ENCODE data around the gene PCDHGB3.
"Not testable (repeated sequence)": the region's sequence is repeated elsewhere in the genome, so short reads cannot be mapped to it uniquely, and the experiment has no call there.

Gene PCDHGB3

GRCh38 chr5:141413540-141414069 lies 43.6 kb downstream of the PCDHGB3 start:
- peaks cover 7% of the 10 kb centered on the region; the same call in 1 of the 2 replicates for H3K9me3 ChIP-seq (ENCODE audit: control insufficient read depth, insufficient read depth, low read length)
- H3K36me3 ChIP-seq (ENCODE audit: control insufficient read depth, insufficient read depth, low read length) = no peaks in the 10 kb centered on the region
- peaks cover 16% of the 10 kb centered on the region for H3K27me3 ChIP-seq (ENCODE audit: control insufficient read depth, insufficient read depth, low read length)
- H3K4me1 ChIP-seq (ENCODE audit: control insufficient read depth, insufficient read depth, low read length) = peaks cover under 1% of the 10 kb centered on the region; the same call in 1 of the 2 replicates
- H3K4me3 ChIP-seq (ENCODE audit: low read depth, low read length) = peak overlapping the region; percentile 61
- H3K27ac ChIP-seq (ENCODE audit: low read depth, low read length) = no peak overlapping the region
- no peak overlapping the region for H3K9ac ChIP-seq (ENCODE audit: low read depth, low read length)

GRCh38 chr5:141414548-141415274 lies 44.7 kb downstream of the PCDHGB3 start:
- peaks cover 13% of the 10 kb centered on the region for H3K9me3 ChIP-seq (ENCODE audit: control insufficient read depth, insufficient read depth, low read length)
- not testable (repeated sequence) for H3K4me3 ChIP-seq (ENCODE audit: low read depth, low read length); H3K4me1 ChIP-seq (ENCODE audit: control insufficient read depth, insufficient read depth, low read length)

GRCh38 chr5:141415275-141415618 lies 45.2 kb downstream of the PCDHGB3 start:
- H3K27ac ChIP-seq (ENCODE audit: low read depth, low read length); H3K4me3 ChIP-seq (ENCODE audit: low read depth, low read length); H3K4me1 ChIP-seq (ENCODE audit: control insufficient read depth, insufficient read depth, low read length); H3K36me3 ChIP-seq (ENCODE audit: control insufficient read depth, insufficient read depth, low read length); H3K9ac ChIP-seq (ENCODE audit: low read depth, low read length): not testable (repeated sequence)
- Histone ChIP-seq H3K9me3 (ENCODE audit: control insufficient read depth, insufficient read depth, low read length) (peaks cover 14% of the 10 kb centered on the region), H3K27me3 (ENCODE audit: control insufficient read depth, insufficient read depth, low read length) (peaks cover 13% of the 10 kb centered on the region)

More at GRCh38 chr5:141414548-141415274, 44.7 kb downstream of the PCDHGB3 start:
- H3K9ac ChIP-seq (ENCODE audit: low read depth, low read length); H3K27ac ChIP-seq (ENCODE audit: low read depth, low read length); H3K36me3 ChIP-seq (ENCODE audit: control insufficient read depth, insufficient read depth, low read length): not testable (repeated sequence)
- H3K27me3 ChIP-seq (ENCODE audit: control insufficient read depth, insufficient read depth, low read length) = peaks cover 13% of the 10 kb centered on the region

- not testable (repeated sequence) for H3K36me3 ChIP-seq (ENCODE audit: control insufficient read depth, insufficient read depth, low read length); H3K4me1 ChIP-seq (ENCODE audit: control insufficient read depth, insufficient read depth, low read length)
- H3K9ac ChIP-seq (ENCODE audit: low read depth, low read length) = peak within 1 kb of the TSS; percentile 64; the same call in 1 of the 2 replicates
- peak within 1 kb of the TSS; percentile 75 for H3K4me3 ChIP-seq (ENCODE audit: low read depth, low read length)
- H3K27ac ChIP-seq (ENCODE audit: low read depth, low read length) = peak within 1 kb of the TSS; percentile 69
- H3K9me3 ChIP-seq (ENCODE audit: control insufficient read depth, insufficient read depth, low read length) = peaks cover 33% of the 10 kb centered on the region
- peaks cover 20% of the 10 kb centered on the region for H3K27me3 ChIP-seq (ENCODE audit: control insufficient read depth, insufficient read depth, low read length)
These were observed 47.6 kb downstream of the PCDHGB3 start, which contains the start of gene PCDHGB7 for GRCh38 chr5:141417494-141418172. Gene PCDHGB7, plus strand, starts transcription at chr5:141417677. Its CDS starts 183 bp downstream, at chr5:141417860.

- peaks cover 40% of the 10 kb centered on the region for H3K9me3 ChIP-seq (ENCODE audit: control insufficient read depth, insufficient read depth, low read length)
- H3K27me3 ChIP-seq (ENCODE audit: control insufficient read depth, insufficient read depth, low read length) = peaks cover 20% of the 10 kb centered on the region
- H3K27ac ChIP-seq (ENCODE audit: low read depth, low read length) = no peak overlapping the region
- no peaks in the 10 kb centered on the region for H3K36me3 ChIP-seq (ENCODE audit: control insufficient read depth, insufficient read depth, low read length)
- no peak overlapping the region for H3K9ac ChIP-seq (ENCODE audit: low read depth, low read length)
- no peaks in the 10 kb centered on the region for H3K4me1 ChIP-seq (ENCODE audit: control insufficient read depth, insufficient read depth, low read length)
- H3K4me3 ChIP-seq (ENCODE audit: low read depth, low read length) = no peak overlapping the region; the same call in 1 of the 2 replicates
These were observed 49.2 kb downstream of the PCDHGB3 start for GRCh38 chr5:141419074-141419880.

GRCh38 chr5:141420855-141421488 lies 50.9 kb downstream of the PCDHGB3 start, which contains the start of gene PCDHGA11:
Gene PCDHGA11, plus strand, starts transcription at chr5:141421051. Its CDS starts 177 bp downstream, at chr5:141421228.
- Histone ChIP-seq H3K4me3 (ENCODE audit: low read depth, low read length) (peak within 1 kb of the TSS; percentile 58), H3K36me3 (ENCODE audit: control insufficient read depth, insufficient read depth, low read length) (no peaks in the 10 kb centered on the region), H3K9ac (ENCODE audit: low read depth, low read length) (no peak within 1 kb of the TSS)

GRCh38 chr5:141421489-141421855 lies 51.4 kb downstream of the PCDHGB3 start:
- Histone ChIP-seq H3K4me3 (ENCODE audit: low read depth, low read length) (peak overlapping the region; percentile 58), H3K9ac (ENCODE audit: low read depth, low read length) (no peak overlapping the region), H3K27ac (ENCODE audit: low read depth, low read length) (no peak overlapping the region), H3K4me1 (ENCODE audit: control insufficient read depth, insufficient read depth, low read length) (no peaks in the 10 kb centered on the region), H3K27me3 (ENCODE audit: control insufficient read depth, insufficient read depth, low read length) (peaks cover 20% of the 10 kb centered on the region), H3K36me3 (ENCODE audit: control insufficient read depth, insufficient read depth, low read length) (0 out of 2 replicates have a peak, but pooled peaks cover 3% of the 10 kb centered on the region), H3K9me3 (ENCODE audit: control insufficient read depth, insufficient read depth, low read length) (peaks cover 49% of the 10 kb centered on the region)

More at GRCh38 chr5:141420855-141421488, 50.9 kb downstream of the PCDHGB3 start, which contains the start of gene PCDHGA11:
- Histone ChIP-seq H3K27ac (ENCODE audit: low read depth, low read length) (no peak within 1 kb of the TSS), H3K27me3 (ENCODE audit: control insufficient read depth, insufficient read depth, low read length) (peaks cover 20% of the 10 kb centered on the region), H3K4me1 (ENCODE audit: control insufficient read depth, insufficient read depth, low read length) (no peaks in the 10 kb centered on the region), H3K9me3 (ENCODE audit: control insufficient read depth, insufficient read depth, low read length) (peaks cover 46% of the 10 kb centered on the region)

Data from HUES48 (cell line).